Activated CD4-positive, alpha-beta T cell treated with anti-CD3 and anti-CD28 coated beads, Interleukin-2, amount 50 U/mL, for 24 hours (primary cell): ENCODE measurements around the gene COL18A1.
A peak's percentile ranks its signal among the peaks of the same experiment; 100 is the strongest.
"Not testable (repeated sequence)": the region's sequence is repeated elsewhere in the genome, so short reads cannot be mapped to it uniquely, and the experiment has no call there.

ENCODE experiments used
- DNase-seq, 2 donors: peaks; one replicate each; pipeline ENCODE4 v3.0.0-alpha.2; 2020; ENCODE audit warnings: low read depth in 1 of 2, low spot score in 1 of 2

The COL18A1 gene

DNA sequence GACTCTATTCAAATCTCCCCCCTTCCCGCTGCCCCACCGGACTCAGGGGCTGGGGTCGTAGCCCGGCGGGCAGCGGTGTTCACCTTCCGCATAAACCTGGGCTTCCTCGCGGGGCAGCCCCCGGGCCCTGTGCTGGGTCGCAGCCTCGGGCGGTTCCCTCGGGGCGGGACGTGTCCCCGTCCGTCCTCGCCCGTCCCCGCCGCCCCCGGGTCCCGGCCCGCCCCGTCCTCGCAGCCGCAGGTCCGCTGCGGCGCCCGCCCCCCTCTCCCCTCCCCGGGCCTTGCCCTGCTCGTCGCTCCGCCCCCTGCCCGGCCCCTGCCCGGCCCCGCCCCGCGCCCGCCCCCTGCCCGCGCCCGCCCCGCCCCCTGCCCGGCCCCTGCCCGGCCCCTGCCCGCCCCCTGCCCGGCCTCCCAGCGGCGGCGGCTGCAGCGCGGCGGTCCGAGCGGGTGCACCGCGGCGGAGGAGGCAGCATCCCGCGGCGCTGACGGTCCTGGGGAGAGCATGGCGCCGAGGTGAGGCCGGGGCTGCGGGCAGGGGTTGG lies at the start of gene COL18A1:
Gene COL18A1 (plus strand): TSS at position 436 of the 541 bp plus-strand sequence. CDS start 66 bp downstream, at position 502.
- peak; percentile 3 to 24 for DNase-seq

DNA sequence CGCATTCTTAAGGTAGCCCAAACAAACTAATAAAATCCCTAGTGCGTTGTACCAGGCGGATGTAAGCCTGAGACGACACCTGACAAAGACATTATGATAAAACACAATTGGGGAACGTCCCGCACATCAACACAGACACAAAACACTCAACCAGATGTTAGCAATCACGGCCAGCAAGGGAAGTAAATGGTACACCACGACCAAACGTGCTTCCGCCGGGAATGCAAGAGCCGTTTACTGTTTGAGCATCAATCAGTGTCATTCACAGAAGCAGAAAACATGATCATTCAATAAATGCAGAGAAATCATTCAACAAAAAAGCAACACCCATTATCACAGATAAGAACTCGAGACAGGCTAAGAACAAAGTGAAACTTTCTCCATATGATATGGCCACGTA lies 49.4 kb upstream of the COL18A1 start:
- no peak for DNase-seq

DNA sequence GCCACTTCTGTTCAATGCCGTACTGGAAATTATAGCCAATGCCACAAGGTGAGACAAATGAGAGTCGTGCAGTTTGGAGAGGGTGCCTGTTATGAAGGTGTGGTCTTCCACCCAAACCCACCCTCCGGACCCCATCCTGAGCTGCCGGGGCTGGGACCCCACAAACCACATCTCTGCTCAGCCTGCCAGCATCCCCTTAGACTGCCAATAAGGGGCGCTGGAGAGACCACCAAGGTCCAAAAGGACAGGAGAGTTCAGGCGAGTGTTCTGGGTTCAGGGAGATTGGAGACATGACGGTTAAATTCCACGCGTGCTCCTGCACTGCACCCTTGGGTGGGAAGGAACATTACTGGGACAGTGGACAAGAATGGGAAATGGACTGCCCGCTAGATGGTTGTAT lies 48.7 kb upstream of the COL18A1 start:
- no peak for DNase-seq

DNA sequence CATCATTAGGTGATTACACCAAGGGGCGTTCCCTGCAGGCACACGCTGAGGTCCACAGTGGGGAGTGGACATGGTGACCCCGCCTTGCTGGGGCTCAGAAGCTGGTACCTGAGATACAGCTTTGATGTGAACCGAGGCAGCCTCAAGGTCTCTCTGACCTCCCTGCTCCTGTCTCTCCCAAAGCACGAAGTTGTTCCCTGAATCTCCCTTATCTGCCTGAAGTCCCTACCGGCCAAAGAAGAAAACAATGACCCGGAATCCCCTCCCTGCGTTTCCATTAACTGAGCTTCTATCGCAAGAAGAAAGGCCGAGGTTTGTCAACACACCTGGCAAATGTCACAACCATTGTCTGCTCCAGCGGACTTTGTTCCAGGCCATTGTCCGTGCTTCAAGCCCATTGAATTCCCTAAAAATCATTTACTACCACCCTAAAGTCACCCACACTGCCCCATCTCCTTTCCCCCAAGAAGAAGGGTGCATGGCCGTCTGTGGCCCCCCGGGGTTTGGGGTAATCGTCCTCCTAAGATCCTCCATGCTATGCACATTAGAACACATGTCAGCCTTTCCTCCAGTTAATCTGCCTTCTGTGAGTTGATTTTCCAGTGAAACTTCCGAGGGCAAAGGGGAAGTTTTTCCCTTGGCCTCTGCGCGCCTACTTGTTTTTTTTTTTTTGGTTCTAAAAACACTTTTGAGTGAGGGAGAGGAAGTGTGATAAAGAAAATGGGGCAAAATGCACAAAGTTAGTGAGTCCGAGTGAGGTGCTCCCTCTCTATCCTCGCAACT lies 48.1 kb upstream of the COL18A1 start:
- no peak for DNase-seq

DNA sequence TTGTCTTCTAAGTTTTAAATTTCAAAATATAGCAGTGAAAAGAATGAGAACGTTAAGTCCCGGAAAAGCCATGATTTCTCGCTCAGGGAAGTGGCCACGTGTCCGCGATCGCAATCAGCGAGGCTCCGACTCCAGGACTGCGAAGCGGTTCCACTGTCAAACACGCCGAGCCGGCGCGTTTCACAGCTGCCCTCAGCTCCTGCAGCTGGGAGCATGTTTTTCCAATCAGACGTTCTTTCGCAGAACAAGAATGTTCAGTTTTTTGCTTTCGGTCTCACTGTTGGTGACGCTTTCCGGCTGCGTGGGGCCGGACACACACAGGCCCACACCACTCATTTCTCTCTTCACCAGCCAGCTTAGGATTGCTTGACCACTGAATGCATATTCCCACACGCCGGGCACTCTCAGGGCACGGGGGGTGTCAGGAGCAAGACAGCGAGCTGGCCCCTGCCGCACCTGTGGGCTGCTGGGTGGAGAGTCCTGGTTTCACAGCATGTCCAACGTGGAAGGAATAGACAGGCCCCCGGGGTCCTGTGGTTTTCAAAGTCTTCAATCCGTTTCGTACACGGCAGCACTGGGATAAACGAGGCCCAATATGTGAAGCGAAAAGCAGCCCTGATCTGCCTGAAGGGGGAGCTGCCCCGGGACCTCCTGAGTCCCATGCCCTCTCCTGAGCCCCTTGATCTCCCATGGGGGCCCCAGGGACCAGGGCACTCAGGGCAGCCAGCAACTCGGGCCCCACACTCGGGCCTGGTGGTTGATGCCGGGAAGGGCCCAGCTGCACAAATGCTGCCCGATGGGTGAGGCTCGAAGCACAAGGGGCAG lies 47.3 kb upstream of the COL18A1 start:
- no peak for DNase-seq

DNA sequence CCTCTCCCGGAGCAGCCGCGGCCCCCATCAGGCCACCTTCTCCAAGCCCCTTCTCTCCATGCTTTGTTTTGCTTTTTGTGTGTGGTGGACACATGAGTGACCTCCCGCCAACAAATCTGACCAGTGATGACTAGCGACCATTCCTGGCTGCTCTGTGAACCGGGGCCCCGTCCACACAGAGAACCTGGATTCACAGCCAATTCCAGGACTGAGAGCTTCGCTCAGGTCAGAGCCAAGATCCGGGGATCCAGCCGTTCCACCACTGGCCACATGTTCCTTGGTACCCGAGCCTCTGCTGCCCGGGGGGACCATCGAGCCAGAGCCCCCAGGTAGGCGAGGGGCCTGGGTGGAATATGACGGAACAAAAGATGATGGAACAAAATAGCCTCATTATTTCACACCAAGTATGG lies 46.7 kb upstream of the COL18A1 start:
- no peak for DNase-seq

DNA sequence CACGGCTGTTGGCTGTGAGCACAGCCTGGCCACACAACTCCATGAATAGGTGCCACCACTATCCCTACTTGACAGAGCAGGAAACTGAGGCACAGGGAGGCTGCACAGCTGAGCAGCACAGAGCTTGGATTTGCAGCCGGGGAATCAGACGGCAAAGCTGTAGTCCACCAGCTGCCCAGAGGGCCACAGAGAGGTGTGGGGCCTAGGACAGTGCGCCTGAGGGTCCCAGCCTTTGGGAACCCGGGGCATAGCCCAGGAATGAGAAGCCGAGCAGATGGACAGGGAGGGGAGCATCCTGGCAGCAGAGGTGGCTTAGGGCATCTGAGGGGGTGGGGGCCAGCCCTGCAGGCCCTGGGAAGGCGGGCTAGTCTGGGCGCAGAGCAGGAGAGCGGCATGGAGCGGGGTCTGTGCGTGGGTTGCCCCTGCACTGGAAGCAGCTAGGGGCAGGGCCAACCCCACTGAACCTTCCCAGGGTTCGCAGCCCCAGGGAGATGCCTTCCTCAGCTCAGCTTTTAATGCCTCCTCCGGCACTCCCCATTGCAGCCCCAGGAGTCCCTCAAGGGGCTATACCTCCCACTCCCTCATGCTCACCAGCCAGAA lies 46.2 kb upstream of the COL18A1 start:
- DNase-seq: no peak

DNA sequence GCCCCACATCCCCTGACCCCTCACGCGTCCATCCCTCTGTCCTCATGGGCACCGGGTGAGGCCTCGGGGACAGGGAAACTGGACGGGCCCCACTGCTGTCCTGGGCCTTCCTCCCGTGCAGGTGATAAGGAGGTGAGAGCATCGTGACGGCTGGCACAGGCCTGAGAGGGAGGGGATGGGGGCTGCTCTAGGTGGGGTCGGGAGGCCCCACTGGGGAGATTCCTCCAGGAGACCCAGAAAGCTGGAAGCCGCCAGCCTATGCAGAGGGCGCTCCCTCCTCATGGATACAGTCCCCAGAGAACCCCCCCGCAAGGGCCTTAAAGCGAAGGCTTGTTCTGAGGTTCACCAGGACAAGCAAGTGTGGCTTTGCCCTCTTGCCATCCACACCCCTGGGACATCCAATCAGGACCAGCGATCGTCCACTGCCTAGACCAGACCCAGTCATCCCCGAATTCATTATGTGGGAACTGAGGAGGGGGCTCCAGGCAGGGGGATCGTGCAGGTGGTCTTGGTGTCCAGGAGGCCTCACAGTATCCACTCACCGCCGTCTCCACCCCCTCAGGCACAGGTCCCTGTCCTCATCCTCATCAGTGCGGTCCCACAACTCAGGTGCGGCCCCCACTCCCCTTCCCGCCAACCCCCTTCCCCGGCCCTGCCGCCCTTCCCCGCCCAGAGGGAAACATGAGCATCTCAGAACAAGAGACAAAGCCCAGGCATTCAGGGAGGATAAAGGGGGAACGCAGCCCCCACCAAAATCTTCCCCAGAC lies 45.3 kb upstream of the COL18A1 start:
- DNase-seq: no peak

DNA sequence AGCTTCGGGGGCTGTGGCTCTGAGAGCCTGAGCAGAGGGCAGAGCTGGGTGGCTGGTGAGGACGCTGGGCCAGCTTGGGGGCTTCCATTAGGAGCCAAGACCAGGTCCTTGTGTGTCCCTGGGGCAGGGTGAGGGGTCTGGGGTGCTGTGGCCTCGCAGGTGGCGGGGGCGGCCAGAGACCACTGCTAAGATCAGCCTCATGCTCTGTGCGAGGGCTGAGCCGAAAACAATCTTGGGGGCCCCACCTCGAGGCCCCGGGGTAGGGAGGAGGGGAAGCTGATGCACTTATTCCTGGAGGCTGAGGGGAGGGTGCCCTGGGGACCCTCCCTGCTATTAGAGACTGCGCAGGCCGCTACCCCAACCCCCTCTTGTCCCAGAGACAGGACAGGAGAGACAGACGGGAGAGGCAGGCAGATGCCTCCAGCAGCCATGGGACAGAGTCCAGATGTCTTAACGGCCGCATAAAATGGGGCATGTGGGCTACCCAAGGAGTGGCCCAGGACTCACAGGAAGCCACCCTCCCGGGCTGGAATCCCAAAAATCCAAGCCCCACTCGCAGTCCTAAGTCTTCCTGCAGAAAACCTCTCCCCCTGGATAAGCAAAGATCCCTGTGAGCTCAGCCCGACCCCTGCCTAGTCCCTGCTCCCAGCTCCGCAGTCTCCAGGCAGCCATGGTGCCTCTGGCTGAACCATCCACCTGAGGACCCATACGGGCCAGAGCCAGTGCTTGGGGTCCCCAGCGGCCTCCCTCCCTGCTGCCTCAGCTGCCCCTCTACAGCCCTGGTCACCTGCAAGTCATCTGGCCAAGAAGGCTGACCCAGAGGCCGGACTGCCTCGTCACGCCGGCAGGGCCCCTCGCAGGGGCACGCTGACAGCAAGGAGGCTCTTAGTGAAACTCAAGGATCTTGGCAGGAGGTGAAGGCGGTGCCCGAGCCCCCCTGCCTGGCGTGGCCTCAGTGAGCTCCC lies 43.6 kb upstream of the COL18A1 start:
- no peak for DNase-seq

DNA sequence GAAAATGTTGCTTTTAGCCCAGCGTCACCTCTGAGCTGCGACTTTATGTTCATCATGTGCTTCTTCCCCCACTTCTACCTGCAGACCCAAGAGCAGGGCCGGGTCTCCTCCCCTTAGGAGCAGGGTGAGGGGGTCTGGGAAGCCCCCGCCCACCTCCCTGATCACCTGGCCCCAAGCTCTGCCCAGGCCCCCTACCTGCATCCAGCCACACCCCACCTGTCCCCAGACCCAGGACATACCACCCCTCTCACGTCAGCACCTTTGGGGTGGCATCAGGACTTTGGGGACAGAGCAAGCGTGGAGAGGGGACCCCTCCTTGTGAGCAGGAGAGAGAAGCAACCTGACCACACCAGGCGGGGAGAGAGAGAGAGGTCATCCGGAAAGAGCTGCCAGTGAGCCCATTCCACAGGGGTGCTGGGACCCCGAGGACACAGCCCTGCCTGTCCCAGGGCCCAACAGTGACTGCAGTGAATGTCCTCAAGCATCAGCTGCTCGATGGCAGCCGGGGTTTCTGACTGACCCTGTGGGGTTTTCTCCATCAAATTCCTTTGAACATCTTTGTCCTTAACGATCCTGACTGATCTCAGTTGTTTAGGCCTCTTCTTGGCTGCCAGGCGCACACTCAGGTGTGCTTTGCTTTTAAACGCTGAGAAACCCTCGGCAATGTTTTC lies 42.8 kb upstream of the COL18A1 start:
- no peak for DNase-seq

DNA sequence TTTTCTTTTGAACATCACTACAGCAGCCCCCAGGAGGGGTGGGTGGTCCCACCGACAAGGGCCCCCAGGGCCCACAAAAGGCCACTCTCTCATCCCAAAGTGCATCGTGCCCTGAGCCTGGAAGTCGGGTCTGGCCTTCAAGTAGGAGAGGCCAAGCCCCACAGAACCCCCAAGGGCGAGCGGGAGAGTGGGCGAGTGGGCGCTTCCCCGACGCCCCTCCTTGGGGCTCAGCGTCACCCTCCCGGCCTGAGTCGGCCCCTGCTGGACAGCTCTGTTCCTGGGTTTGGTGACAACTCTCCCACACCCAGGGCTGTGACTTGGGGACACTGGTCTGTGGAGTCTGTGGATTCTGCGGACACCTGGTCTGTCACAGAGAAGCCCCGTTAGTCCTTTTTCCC lies 42.2 kb upstream of the COL18A1 start:
- no peak for DNase-seq

DNA sequence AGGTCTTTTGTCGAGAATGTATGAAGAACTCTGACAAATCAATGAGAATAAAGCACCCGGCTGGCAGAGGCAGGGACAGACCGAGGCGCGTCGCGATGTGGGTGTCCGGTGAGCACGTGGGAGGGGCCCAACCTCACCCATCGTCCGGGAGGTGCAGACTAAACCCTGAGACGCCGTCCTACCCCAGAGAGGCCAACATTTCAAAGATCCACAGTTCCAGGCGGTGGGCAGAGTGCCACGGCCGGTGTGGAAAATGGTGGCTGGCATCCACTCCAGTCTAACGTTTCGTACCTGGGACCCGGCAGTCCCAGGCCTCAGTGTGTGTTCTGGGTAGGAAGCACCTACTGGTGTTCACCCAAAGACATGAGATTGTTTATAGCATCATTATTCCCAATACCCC lies 41.7 kb upstream of the COL18A1 start:
- not testable (repeated sequence) for DNase-seq

DNA sequence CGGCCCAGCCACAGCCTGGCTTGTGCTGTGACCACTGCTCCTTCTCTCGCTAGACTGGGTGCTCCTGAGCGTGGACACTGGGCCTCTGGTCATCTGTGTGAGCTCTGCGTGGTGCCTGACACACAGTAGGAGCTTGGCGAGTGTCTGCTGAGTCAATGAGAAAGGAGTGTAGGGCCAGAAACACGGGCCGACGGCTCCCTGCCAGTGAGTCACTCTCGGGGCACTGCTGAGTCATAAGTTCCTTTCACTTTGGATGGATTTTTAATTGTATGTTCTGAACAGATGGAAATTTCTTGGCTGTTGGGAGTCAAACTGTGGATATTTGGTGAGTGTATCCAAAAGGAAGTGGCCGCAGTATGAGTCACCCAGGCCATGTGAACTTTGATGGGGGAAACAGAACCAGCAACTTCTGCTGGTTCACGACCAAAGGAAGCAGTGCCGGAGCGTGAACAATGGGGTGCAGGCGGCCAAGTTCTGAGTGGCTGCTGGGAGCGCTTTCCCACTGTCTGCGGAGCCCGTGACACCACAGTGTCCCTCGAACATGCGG lies 41.0 kb upstream of the COL18A1 start:
- peak in 1 of 2 donors; percentile 29 for DNase-seq

DNA sequence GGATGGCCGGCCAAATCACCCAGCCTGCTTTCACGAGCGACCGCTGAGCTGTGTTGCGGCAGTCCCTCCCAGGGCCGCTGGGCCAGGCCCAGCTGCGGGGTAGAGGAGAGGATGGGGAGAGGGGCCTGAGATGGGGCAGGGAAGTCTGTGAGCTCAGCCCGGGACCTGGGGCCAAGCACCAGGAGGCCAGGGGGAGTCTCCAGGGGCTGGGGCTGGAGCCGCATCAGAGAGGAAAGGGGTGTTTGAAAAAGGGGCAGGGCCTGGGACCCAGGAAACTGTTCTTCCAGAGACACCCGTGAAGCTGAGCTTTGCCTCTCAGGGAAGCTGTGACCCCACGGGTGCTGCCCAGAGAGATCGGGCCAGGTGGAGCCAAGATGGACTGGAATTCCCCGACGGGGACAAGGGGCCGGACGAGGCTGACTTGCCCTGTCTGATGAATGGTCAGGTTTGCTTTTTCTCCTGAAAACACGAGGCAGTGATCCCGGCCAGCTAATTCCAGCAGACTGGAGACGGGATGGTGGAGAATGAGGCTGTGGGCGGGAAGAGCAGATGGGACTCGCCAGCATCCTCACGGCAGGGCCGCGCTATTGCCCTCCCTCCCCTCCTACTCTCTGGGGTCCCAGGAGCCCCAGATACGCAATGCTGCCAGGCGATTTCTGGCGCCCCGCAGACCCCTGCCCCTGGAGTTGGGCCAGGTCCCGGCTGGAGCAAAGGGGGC lies 40.3 kb upstream of the COL18A1 start:
- DNase-seq: no peak

DNA sequence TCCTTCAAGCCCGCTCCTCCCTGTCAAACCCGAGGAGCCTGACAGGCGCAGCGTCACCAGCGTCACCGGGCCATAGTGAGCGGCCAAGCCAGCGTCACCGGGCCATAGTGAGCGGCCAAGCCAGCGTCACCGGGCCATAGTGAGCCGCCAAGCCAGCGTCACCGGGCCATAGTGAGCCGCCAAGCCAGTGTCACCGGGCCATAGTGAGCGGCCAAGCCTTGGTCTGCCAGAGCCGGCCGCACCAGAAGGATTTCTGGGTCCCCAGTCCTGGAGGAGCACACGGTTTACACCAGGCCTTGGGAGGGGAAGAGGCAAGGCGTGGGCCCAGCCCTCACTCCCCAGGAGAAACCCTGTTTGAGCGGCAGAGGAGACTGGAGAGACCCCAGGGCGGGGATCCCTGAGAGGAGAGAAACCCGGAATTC lies 39.8 kb upstream of the COL18A1 start:
- DNase-seq: no peak

DNA sequence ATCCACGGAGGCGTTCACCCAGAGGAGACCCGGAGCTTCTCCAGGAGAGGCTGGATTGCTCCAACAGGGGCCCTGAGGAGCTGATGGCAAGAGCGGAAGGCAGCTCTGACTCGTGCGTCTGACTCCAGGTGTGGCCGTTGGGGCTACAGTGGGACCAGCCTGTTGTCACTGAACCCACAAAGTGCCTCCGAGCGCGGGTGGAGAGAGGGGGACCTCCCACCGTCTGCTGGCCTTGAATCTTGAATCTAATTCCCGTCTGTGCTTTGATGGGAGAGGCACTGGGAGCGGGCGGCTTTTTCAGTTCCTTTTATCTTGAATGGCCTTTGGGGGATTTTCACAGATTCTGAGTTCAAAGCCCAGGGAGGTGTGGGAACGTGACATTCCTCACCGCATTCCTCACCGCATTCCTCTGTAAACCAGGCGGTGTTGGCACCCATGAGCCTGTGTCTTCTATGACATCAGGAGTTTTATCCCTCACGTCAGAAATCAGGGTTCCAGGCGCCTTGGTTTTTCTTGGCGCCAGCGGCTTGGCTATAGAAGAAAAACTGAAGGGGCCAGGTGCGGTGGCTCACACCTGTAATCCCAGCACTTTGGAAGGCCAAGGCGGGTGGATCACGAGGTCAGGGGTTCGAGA lies 39.2 kb upstream of the COL18A1 start:
- DNase-seq: no peak

DNA sequence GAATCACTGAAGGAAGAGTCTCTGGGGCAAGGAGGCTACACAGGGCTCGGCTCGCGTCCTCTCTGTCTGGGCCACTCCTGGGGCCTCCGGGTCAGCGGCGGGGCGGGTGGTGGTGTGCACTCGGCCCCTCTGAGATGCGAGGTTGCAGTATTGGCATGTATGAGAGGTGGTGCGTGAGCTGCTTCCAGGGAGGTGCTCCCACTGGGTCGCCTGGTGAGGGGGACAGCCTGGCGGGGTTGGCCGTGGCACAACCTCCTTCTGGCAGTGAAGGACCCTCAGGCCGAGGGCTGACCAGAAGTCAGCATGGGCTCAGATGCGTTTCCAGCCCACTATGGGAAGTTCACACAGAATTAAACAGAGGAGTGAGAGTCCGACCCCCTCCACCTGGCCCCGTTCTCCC lies 38.5 kb upstream of the COL18A1 start:
- DNase-seq: no peak

DNA sequence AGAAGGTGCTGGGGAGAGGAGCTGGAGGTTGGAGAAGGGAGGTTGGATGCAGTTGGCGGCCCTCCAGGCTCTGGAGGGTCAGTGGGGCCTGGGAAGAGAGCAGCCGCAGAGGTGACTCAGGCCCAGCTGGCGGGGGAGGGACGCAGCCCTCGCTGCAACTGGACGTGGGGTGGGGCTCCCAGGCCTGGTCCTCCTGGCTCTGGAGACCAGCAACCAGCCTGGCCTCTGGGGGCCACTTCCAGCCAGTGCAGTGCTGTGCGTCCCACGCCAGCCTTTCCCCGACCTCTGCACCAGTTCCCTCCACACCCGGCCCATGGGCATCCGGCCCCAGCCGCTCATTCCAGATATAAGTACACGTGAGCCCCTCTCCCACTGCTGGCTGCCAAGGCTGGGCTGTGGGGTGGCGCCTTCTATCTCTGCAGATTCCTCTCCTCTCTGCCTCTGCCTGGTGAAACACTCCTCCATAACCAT lies 38.0 kb upstream of the COL18A1 start:
- DNase-seq: no peak
